H9 (cell line): ENCODE data around the gene FMO2. TPM values are rescaled to one million over a fixed set of nuclear protein-coding genes. Genes with fewer than 3 reads are reported as not detected.

Experiments used
- DNase-seq: peaks from one replicate; pipeline ENCODE4 v3.0.0-alpha.2; 2017
- H2AFZ ChIP-seq: one replicate; pipeline ENCODE4 v1.6.1; 2013; ENCODE audit warnings: mild to moderate bottlenecking, low read length, control low read depth, moderate library complexity
- H2AK5ac ChIP-seq: 2 replicates; pipeline ENCODE4 v1.6.1; 2013; ENCODE audit warnings: low read length, control low read depth, mixed read lengths; ENCODE audit not compliant: insufficient read length
- H2BK120ac ChIP-seq: one replicate; pipeline ENCODE4 v1.6.1; 2013; ENCODE audit warnings: low read depth, mild to moderate bottlenecking, low read length, control low read depth, inconsistent platforms; ENCODE audit not compliant: poor library complexity, severe bottlenecking
- H2BK12ac ChIP-seq: 2 replicates; pipeline ENCODE4 v1.6.1; 2013; ENCODE audit warnings: low read length, control low read depth, mixed read lengths, low read depth; ENCODE audit not compliant: insufficient read length
- H2BK15ac ChIP-seq: 2 replicates; pipeline ENCODE4 v1.6.1; 2013; ENCODE audit warnings: low read depth, low read length, control low read depth
- H2BK20ac ChIP-seq: one replicate; pipeline ENCODE4 v1.6.1; 2013; ENCODE audit warnings: low read depth, mild to moderate bottlenecking, low read length, control low read depth, inconsistent platforms; ENCODE audit not compliant: poor library complexity, severe bottlenecking
- H2BK5ac ChIP-seq: 2 replicates; pipeline ENCODE4 v1.6.1; 2013; ENCODE audit warnings: low read length, control low read depth, mixed read lengths; ENCODE audit not compliant: insufficient read length
- H3K14ac ChIP-seq: 2 replicates; pipeline ENCODE4 v1.6.1; 2013; ENCODE audit warnings: low read length, control low read depth; ENCODE audit not compliant: insufficient read depth
- H3K18ac ChIP-seq: 2 replicates; pipeline ENCODE4 v1.6.1; 2013; ENCODE audit warnings: low read depth, mild to moderate bottlenecking, mixed read lengths, low read length, control low read depth; ENCODE audit not compliant: insufficient read length
- H3K23ac ChIP-seq: 2 replicates; pipeline ENCODE4 v1.6.1; 2013; ENCODE audit warnings: low read length, control low read depth, mixed read lengths, low read depth; ENCODE audit not compliant: insufficient read length
- H3K23me2 ChIP-seq: 2 replicates; pipeline ENCODE4 v1.6.1; 2013; ENCODE audit warnings: low read depth, mild to moderate bottlenecking, mixed read lengths, low read length, control low read depth; ENCODE audit not compliant: insufficient read length, poor library complexity, severe bottlenecking
- H3K27ac ChIP-seq: 2 replicates; pipeline ENCODE4 v1.5.1; 2013; ENCODE audit warnings: low read length, control low read depth, mixed read lengths, low read depth; ENCODE audit not compliant: insufficient read length
- H3K27me3 ChIP-seq: 2 replicates; pipeline ENCODE4 v1.6.1; 2013; ENCODE audit warnings: low read length, control low read depth, inconsistent platforms; ENCODE audit not compliant: insufficient read depth
- H3K4ac ChIP-seq: 2 replicates; pipeline ENCODE4 v1.6.1; 2013; ENCODE audit warnings: low read depth, mild to moderate bottlenecking, control low read depth, inconsistent platforms, low read length, moderate library complexity
- H3K4me1 ChIP-seq: 2 replicates; pipeline ENCODE4 v1.6.1; 2013; ENCODE audit warnings: low read length, control low read depth, inconsistent platforms; ENCODE audit not compliant: insufficient read depth
- H3K4me2 ChIP-seq: 2 replicates; pipeline ENCODE4 v1.6.1; 2013; ENCODE audit warnings: low read length, control low read depth, mixed read lengths; ENCODE audit not compliant: insufficient read length, insufficient read depth
- H3K56ac ChIP-seq: 2 replicates; pipeline ENCODE4 v1.6.1; 2013; ENCODE audit warnings: low read depth, mild to moderate bottlenecking, mixed read lengths, low read length, control low read depth; ENCODE audit not compliant: insufficient read length
- H3K79me1 ChIP-seq: 2 replicates; pipeline ENCODE4 v1.6.1; 2013; ENCODE audit warnings: low read depth, mild to moderate bottlenecking, moderate library complexity, low read length, control low read depth, inconsistent platforms; ENCODE audit not compliant: insufficient read depth, poor library complexity, severe bottlenecking
- H3K79me2 ChIP-seq: 2 replicates; pipeline ENCODE4 v1.6.1; 2013; ENCODE audit warnings: low read length, control low read depth, inconsistent platforms; ENCODE audit not compliant: insufficient read depth
- H3K9ac ChIP-seq: 2 replicates; pipeline ENCODE4 v1.6.1; 2013; ENCODE audit warnings: low read length, control low read depth, mixed read lengths; ENCODE audit not compliant: insufficient read length; ENCODE audit errors: extremely low read depth
- H3K9me3 ChIP-seq: one replicate; pipeline ENCODE4 v1.6.1; 2013; ENCODE audit warnings: low read depth, low read length, inconsistent platforms; ENCODE audit not compliant: control insufficient read depth
- H3T11ph ChIP-seq: one replicate; pipeline ENCODE4 v1.6.1; 2013; ENCODE audit warnings: mild to moderate bottlenecking, low read length, control low read depth, inconsistent platforms
- H4K20me1 ChIP-seq: one replicate; pipeline ENCODE4 v1.6.1; 2013; ENCODE audit not compliant: control insufficient read depth, insufficient read length, insufficient read depth
- H4K5ac ChIP-seq: 2 replicates; pipeline ENCODE4 v1.6.1; 2013; ENCODE audit warnings: low read depth, mild to moderate bottlenecking, mixed read lengths, low read length, control low read depth; ENCODE audit not compliant: insufficient read length
- H4K8ac ChIP-seq: replicated peaks from 2 replicates; pipeline ENCODE4 v1.6.1; 2013; ENCODE audit warnings: low read length, control low read depth, mixed read lengths, low read depth; ENCODE audit not compliant: insufficient read length
- H4K91ac ChIP-seq: 2 replicates; pipeline ENCODE4 v1.6.1; 2013; ENCODE audit warnings: low read depth, mild to moderate bottlenecking, moderate library complexity, mixed read lengths, low read length, control low read depth; ENCODE audit not compliant: insufficient read length
- H3K27ac Mint-ChIP-seq, 3 experiments: 2 replicates in 2 of 3; 3 replicates in 1 of 3; pipeline ENCODE4 v1.8.0; 2020 to 2021; ENCODE audit warnings: mixed read lengths in 3 of 3, mild to moderate bottlenecking in 1 of 3, moderate library complexity in 1 of 3
- H3K27me3 Mint-ChIP-seq: 2 replicates; pipeline ENCODE4 v1.8.0; 2021; ENCODE audit warnings: low read depth, mild to moderate bottlenecking, moderate library complexity, mixed read lengths
- H3K36me3 Mint-ChIP-seq, 3 experiments: 2 replicates in 2 of 3; 3 replicates in 1 of 3; pipeline ENCODE4 v1.8.0; 2020 to 2021; ENCODE audit warnings: low read depth in 3 of 3, mixed read lengths in 3 of 3; ENCODE audit not compliant: insufficient read depth in 1 of 3
- H3K4me1 Mint-ChIP-seq, 2 experiments: 2 replicates each; pipeline ENCODE4 v1.8.0; 2020; ENCODE audit warnings: mixed read lengths in 2 of 2
- H3K4me3 Mint-ChIP-seq, 2 experiments: 2 replicates in 1 of 2; 3 replicates in 1 of 2; pipeline ENCODE4 v1.8.0; 2020 to 2021; ENCODE audit warnings: mild to moderate bottlenecking in 2 of 2, mixed read lengths in 2 of 2, moderate library complexity in 1 of 2
- H3K9me3 Mint-ChIP-seq, 2 experiments: 2 replicates in 1 of 2; 3 replicates in 1 of 2; pipeline ENCODE4 v1.8.0; 2020; ENCODE audit warnings: mild to moderate bottlenecking in 2 of 2, mixed read lengths in 2 of 2, moderate library complexity in 1 of 2
- WGBS: extraction: QIAGEN DNeasy Blood & Tissue Kit; methylation state at CpG from one replicate; pipeline ENCODE4 v1.1.7; 2013; ENCODE audit warnings: missing lambda C conversion rate, low lambda C conversion rate, mixed read lengths; ENCODE audit not compliant: insufficient read length; ENCODE audit errors: extremely low coverage; 5-methylcytosine and 5-hydroxymethylcytosine counted together
- total RNA-seq: library from RNA; stranded (reverse); gene quantifications from 2 replicates; pipeline ENCODE4 v1.2.1, GENCODE V29; 2021
- TF ChIP-seq, protein P1 (sequence below): fragments of 200-600 bp; sonication (generic); conservative IDR thresholded peaks from 3 replicates; pipeline ENCODE4 v1.8.0; 2021; ENCODE audit warnings: antibody characterized with exemption, mild to moderate bottlenecking

FMO2 gene
- total RNA-seq, 1 experiment from 2014 or later, result not detected

- H3K56ac ChIP-seq, result no peak overlapping the region
- H4K20me1 ChIP-seq, result no peaks in the 10 kb centered on the region
- no peaks in the 10 kb centered on the region for H3K79me2 ChIP-seq
- H3K9me3 Mint-ChIP-seq, result no peaks in the 10 kb centered on the region
- H3K4me2 ChIP-seq, result no peak overlapping the region
- H3K23ac ChIP-seq, result no peak overlapping the region
- H3K27ac ChIP-seq, result no peak overlapping the region
- H4K5ac ChIP-seq, result no peak overlapping the region
- H3K27me3 ChIP-seq, result no peaks in the 10 kb centered on the region
- no peak overlapping the region for H3K4ac ChIP-seq
- no peak overlapping the region for H2AFZ ChIP-seq
- no peaks in the 10 kb centered on the region for H3K79me1 ChIP-seq
- no peak overlapping the region for H2AK5ac ChIP-seq
- no peak overlapping the region for H4K91ac ChIP-seq
- H3K23me2 ChIP-seq, result no peaks in the 10 kb centered on the region
- no peak overlapping the region for H4K8ac ChIP-seq
- no peaks in the 10 kb centered on the region for H3K4me1 ChIP-seq
- H3K4me1 Mint-ChIP-seq, result peaks cover 17 to 22% of the 10 kb centered on the region in 2 experiments
- no peak overlapping the region for H3T11ph ChIP-seq
- no CpG with 5 or more reads among the region's 3 CpGs for WGBS
- no peaks in the 10 kb centered on the region for H3K9me3 ChIP-seq
- no peak for DNase-seq
- H2BK15ac ChIP-seq, result no peak overlapping the region
- TF ChIP-seq, protein P1, sequence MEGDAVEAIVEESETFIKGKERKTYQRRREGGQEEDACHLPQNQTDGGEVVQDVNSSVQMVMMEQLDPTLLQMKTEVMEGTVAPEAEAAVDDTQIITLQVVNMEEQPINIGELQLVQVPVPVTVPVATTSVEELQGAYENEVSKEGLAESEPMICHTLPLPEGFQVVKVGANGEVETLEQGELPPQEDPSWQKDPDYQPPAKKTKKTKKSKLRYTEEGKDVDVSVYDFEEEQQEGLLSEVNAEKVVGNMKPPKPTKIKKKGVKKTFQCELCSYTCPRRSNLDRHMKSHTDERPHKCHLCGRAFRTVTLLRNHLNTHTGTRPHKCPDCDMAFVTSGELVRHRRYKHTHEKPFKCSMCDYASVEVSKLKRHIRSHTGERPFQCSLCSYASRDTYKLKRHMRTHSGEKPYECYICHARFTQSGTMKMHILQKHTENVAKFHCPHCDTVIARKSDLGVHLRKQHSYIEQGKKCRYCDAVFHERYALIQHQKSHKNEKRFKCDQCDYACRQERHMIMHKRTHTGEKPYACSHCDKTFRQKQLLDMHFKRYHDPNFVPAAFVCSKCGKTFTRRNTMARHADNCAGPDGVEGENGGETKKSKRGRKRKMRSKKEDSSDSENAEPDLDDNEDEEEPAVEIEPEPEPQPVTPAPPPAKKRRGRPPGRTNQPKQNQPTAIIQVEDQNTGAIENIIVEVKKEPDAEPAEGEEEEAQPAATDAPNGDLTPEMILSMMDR, result no peak
- no peak overlapping the region for H3K18ac ChIP-seq
- no peaks in the 10 kb centered on the region for H3K36me3 Mint-ChIP-seq
- H3K27ac Mint-ChIP-seq, result no peak overlapping the region
- no peak overlapping the region for H2BK12ac ChIP-seq
- H2BK5ac ChIP-seq, result no peak overlapping the region
- no peak overlapping the region for H3K9ac ChIP-seq
- H3K4me3 Mint-ChIP-seq, result no peak overlapping the region
- H3K27me3 Mint-ChIP-seq, result no peaks in the 10 kb centered on the region; the same call in 1 of the 2 replicates
- no peak overlapping the region for H3K14ac ChIP-seq
- H2BK120ac ChIP-seq, result no peak overlapping the region
- H2BK20ac ChIP-seq, result no peak overlapping the region
Observed at GRCh38 chr1:171206204-171206977, 21.3 kb downstream of the FMO2 start.
